Spleen (tissue), 7 donors: ENCODE data around the gene ARHGEF26.

Experiments used
- POLR2AphosphoS5 ChIP-seq, 3 donors: sonication (generic); formaldehyde crosslinking; IDR thresholded peaks; one replicate each; pipeline ENCODE4 v1.5.1; 2017; ENCODE audit warnings: antibody characterized with exemption in 3 of 3
- TF ChIP-seq, protein P1 (sequence below), 11 experiments: fragments of 200-600 bp in 7 of 11; fragments of 450-650 bp in 4 of 11; sonication (generic) in 4 of 11; IDR thresholded peaks in 8 of 11; conservative IDR thresholded peaks in 3 of 11; 1 replicate in 7 of 11; 2 replicates in 4 of 11; pipeline versions ENCODE4 v1.4.0 to v1.8.0; 2016 to 2021; ENCODE audit warnings: antibody characterized with exemption in 11 of 11, inconsistent platforms in 4 of 11, mild to moderate bottlenecking in 1 of 11
- donor health status: DM: no; HTN: no; CAD: no; lungs with moderate emphysema.
- donor health status: DM: no; HTN: no; CAD: no.
- donor health status: DM: no; HTN: no; CAD: no.

DNA sequence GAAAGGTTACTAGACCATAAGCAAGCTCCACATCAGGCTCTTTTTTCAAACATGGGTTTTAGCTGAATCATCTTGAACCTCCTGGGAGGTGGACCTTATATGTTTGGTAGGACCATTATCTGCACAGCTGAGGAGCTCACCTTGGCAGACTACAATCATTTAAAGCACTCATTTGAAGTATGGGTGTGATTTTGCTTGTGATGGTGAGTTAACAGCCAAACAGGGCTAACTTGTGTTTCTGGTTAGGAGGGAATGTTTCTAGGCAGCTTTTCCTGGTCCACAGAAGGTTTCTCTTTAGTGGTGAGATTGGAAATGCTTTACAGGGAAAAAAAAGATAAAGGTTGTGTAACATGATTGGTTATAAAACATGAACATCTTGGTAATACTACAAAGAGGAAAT lies 61.8 kb downstream of the ARHGEF26 start:
- no peak for TF ChIP-seq POLR2AphosphoS5 (IDR thresholded peaks at IDR 0.05)
- TF ChIP-seq, protein P1, sequence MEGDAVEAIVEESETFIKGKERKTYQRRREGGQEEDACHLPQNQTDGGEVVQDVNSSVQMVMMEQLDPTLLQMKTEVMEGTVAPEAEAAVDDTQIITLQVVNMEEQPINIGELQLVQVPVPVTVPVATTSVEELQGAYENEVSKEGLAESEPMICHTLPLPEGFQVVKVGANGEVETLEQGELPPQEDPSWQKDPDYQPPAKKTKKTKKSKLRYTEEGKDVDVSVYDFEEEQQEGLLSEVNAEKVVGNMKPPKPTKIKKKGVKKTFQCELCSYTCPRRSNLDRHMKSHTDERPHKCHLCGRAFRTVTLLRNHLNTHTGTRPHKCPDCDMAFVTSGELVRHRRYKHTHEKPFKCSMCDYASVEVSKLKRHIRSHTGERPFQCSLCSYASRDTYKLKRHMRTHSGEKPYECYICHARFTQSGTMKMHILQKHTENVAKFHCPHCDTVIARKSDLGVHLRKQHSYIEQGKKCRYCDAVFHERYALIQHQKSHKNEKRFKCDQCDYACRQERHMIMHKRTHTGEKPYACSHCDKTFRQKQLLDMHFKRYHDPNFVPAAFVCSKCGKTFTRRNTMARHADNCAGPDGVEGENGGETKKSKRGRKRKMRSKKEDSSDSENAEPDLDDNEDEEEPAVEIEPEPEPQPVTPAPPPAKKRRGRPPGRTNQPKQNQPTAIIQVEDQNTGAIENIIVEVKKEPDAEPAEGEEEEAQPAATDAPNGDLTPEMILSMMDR (IDR thresholded peaks at IDR 0.05 in 8 of 11, conservative IDR thresholded peaks at IDR 0.05 in 3 of 11): no peak
